ENCODE measurements around the gene CLDND1.

CLDND1 gene

GRCh38 chr3:98551236-98551635, 28.5 kb upstream of the CLDND1 start:
- no peak for DNase-seq

GRCh38 chr3:98550833-98551232, 28.1 kb upstream of the CLDND1 start:
- DNase-seq = no peak

- DNase-seq = no peak
These were observed 25.8 kb upstream of the CLDND1 start for GRCh38 chr3:98548544-98548943.

DNA sequence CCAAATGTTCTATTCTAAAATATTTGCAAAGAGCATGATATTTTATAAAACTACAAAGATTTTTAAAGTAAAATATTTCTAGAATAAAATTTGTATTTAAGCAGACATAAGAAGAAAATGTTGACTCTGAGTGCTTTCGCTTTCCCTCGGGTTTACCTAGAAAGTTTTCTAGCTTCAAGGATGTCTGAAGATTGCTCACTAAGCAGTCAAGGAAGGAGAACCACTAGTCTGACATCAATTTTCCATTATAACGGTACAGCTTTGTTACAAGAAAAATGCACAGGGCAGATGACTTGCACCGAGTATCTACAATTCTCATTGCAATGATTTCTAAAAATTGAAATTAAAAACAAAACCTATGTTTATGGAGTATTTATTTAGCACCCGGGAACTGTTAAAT, 23.2 kb upstream of the CLDND1 start:
- DNase-seq = peak in 1 of 2 donors; percentile 47

DNA sequence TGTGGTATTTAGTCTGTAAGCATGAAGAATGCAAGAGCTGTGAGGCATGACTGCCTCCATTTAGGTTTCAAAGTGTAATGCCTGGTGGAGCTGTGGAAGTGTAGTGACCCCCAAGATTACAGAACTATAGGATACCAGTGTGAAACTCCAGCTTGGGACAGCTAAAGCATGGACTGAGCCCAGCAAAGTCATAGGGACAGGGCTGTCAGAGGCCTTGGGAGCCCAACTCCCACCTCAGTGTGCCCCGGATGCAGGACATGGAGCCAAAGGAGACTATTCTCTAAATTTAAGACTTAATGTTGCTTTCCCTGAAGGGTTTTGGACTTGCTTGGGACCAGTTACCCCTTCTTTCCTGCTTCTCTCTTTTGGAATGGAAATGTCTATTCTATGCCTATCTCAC, 19.9 kb upstream of the CLDND1 start:
- no peak for DNase-seq

DNA sequence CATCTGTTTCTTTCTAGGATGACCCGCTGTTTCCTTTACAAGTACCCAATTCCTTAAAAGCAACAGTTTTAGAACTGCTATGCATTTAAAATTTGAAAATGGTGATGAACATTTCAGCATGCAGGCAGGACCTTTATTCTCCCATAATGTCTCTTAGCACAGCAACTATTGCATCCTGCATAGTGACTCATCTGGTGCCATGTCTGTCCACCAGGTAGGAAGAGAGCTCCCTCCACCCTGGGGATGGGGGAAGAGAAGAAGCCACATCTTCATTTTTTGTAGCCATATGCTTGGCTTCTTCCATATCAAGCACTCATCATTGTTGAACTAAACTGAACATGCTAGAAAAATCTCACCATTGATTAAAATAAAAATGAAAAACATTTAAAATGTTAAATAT, 19.0 kb upstream of the CLDND1 start:
- no peak for DNase-seq

DNA sequence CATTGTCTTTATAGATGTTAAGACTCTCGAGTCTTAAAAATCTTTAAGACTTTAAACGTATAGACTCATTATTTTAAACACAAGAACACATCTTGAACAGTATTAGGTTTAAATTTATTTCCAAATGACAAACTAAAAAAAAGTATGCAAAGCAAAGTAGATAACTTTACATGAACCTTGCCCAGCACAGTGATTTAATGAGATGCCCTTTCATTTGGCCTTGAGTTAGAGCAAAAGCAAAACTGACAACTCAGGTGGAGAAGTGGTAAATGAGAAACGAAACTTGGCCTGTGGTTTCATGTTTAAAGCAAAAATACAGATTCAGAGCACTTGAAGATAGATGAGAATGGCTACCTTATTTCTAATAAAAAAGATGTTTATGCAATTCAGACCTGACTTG, 17.6 kb upstream of the CLDND1 start:
- peak in 1 of 2 donors; percentile 54 for DNase-seq

DNA sequence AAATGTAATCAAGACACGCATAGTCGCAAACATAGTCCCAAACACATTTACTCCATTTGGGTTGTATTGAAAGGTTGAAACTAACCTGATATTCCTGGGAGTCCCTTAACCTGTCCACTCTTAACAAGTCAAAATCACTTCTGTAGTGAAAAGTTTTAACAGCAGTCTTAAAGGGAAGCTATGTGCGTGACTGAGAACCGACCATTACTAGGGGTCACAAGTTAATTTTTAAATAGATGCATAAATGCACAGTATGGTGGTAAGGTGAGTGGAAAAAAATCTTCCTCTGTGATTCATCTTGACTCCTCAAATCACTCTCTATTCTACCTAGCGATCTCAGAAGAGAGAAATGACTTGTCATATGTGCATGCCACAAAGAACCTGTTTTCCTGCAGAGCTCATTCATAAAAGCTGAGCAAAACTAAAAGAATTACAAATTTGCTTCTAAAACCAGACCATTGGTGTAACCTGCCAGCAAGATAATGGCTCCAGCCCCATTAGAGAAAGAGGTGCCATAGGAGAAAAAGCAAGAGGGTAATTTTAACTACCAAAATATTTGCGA, 13.8 kb upstream of the CLDND1 start:
- no peak for DNase-seq

- DNase-seq = no peak
These were observed 12.0 kb upstream of the CLDND1 start for GRCh38 chr3:98534734-98535133.

- no peak for DNase-seq
These were observed 11.5 kb upstream of the CLDND1 start for GRCh38 chr3:98534168-98534567.

GRCh38 chr3:98532709-98533571, 10.2 kb upstream of the CLDND1 start:
- DNase-seq = no peak

- no peak for DNase-seq
These were observed 9.6 kb upstream of the CLDND1 start for GRCh38 chr3:98532275-98532637.

DNA sequence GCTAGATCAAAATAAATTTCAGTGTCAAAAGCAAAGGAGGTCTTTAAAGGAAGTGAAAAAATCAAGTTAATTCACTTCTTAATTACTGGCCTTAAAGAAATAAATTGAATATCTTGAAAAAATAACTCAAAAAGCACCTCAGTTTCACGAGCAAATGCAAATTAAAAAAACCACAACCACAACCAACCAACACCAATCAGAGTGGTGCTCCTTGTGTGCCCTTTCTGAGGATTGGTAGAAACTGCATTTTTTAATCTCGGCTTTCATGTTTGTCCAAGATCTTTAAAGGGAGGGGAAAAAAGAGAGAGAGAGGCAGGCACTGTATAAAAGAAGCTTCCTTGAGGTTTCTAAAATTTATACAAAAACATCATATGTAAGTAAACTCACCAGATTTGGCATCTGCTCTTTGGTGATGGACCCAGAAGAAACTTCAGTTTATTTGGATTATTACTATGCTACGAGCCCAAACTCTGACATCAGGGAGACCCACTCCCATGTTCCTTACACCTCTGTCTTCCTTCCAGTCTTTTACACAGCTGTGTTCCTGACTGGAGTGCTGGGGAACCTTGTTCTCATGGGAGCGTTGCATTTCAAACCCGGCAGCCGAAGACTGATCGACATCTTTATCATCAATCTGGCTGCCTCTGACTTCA, 9.0 kb upstream of the CLDND1 start, which contains the start of gene GPR15:
GPR15 (plus strand) TSS at position 357 of the 653 bp plus-strand sequence; CDS start at position 413, 56 bp downstream.
- DNase-seq = peak in 1 of 2 donors; percentile 40

DNA sequence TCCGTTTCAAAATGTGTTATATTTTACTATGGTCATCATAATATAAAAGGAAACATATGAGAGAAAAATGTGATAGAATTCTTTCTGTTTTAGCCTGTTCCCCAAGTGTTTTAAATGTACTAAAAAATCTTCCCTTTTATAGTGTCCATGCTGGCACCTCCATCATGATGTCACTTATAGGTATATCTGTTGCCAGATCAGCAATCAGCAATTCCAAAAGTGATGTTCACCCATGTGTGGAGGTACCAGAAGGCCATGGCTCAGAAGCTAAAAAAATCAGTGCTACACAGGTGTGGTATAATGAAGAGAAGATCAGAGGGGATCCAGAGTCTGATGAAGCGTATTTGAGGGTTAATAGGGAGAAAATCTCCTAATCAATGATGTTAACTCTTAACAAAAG, 8.0 kb upstream of the CLDND1 start:
- no peak for DNase-seq

DNA sequence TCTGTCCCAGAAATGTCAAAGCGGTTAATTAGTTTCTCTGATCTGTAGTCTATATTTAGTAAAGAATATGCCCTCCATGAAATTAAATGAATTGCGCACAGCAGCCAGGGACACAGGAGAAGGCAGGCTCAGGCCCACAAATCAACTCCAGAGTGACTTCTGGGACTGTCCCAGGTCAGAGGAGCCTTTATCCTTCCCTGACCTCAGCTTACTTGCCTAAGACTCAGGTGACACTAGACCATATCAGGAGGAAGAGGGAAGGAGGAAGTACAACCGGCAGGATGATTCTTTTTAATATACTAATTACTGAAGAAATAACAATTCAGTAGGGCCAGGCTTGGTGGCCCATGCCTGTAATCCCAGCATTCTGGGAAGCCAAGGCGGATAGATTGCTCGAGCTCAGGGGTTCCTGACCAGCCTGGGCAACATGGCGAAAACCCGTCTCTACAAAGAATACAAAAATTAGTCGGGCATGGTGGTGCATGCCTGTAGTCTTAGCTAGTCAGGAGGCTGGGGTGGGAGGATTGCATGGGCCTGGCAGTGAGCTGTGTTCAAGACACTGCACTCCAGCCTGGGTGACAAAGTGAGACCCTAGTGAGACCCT, 7.3 kb upstream of the CLDND1 start:
- DNase-seq = no peak

- DNase-seq = no peak
These were observed 6.0 kb upstream of the CLDND1 start for GRCh38 chr3:98528474-98529346.

- peak in 1 of 2 donors; percentile 34 for DNase-seq
These were observed 2.8 kb upstream of the CLDND1 start for GRCh38 chr3:98525494-98525893.

DNA sequence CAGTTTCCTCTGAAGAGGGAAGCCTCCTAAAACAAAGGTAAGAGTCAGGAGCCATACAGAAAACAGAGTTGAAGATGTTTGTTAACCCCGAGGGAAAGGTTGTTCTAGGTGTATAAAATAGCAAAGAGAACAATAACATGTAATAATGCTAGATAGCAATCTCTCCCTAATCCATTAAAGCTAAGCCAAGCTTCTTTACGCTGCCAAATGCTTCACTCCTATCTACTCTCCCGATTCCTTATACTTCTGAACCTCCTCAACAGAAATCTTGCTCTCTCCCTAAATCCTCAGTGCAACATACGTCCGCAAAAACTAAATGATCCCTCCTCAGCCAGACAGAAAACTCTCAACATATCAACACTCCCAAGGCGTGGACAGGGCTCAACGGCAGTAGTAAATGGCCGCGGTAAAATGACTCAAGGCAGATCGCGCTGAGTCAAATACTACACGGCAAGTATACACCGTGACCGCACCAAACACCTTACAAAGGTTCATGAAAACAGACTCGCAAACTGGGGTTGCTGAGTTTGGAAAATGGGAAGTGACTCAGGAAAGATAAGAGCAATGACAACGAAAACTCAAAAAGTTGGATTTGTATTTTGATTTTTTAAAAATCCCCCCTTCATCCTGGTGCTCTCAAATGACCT, 682 bp downstream of the CLDND1 start:
- DNase-seq = peak; percentile 42 to 60

GRCh38 chr3:98519351-98519750, 3.4 kb downstream of the CLDND1 start:
- DNase-seq = no peak

DNA sequence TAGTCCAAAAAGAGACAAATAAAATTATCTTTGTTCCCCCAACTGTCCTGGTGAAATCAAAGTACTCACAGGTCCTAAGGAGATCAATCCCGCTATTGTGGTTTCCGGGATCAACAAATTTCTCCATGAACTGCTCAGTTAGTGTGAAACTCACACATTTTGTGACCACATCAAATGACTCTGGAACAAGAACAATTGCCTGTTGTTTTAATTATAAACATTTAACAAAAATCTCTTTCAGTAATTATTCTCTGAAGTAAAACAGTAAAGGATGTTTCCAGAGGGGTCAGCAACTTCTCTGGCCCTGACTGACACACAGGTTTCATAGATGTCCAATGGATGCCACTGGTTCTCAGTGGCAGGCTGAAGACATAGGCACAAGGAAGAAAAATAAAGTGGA, 3.9 kb downstream of the CLDND1 start:
- DNase-seq = no peak

GRCh38 chr3:98514948-98515347, 7.8 kb downstream of the CLDND1 start:
- no peak for DNase-seq

GRCh38 chr3:98513736-98514135, 9.0 kb downstream of the CLDND1 start:
- DNase-seq = no peak
